ENCODE results near the gene ATP9B. TPM values are rescaled to one million over a fixed set of nuclear protein-coding genes. Genes with fewer than 3 reads are reported as not detected.

The ATP9B gene
- total RNA-seq, 2 donors from 2014 or later: 22.5 to 72.9 TPM

DNA sequence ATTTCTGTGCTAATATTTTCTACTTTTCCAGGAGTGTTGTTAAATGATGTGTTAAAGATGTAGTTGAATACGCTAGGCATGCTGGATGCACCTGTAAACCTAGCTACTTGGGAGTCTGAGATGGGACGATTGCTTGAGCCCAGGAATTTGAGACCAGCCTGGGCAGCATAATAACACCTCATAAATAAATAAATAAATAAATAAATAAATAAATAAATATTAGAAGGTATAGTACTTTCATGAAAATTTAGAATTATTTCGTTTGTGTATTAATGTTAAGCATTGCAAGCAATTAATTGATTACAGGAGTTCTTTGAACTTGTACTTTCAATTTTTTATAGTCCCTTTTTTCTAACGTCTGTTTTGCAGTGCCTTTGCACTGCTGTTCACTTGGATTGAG, 137.2 kb downstream of the ATP9B start:
- TF ChIP-seq, protein P1, sequence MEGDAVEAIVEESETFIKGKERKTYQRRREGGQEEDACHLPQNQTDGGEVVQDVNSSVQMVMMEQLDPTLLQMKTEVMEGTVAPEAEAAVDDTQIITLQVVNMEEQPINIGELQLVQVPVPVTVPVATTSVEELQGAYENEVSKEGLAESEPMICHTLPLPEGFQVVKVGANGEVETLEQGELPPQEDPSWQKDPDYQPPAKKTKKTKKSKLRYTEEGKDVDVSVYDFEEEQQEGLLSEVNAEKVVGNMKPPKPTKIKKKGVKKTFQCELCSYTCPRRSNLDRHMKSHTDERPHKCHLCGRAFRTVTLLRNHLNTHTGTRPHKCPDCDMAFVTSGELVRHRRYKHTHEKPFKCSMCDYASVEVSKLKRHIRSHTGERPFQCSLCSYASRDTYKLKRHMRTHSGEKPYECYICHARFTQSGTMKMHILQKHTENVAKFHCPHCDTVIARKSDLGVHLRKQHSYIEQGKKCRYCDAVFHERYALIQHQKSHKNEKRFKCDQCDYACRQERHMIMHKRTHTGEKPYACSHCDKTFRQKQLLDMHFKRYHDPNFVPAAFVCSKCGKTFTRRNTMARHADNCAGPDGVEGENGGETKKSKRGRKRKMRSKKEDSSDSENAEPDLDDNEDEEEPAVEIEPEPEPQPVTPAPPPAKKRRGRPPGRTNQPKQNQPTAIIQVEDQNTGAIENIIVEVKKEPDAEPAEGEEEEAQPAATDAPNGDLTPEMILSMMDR (IDR thresholded peaks at IDR 0.05): no peak
- no peak overlapping the region for H3K4me3 ChIP-seq
- no peaks in the 10 kb centered on the region for H3K4me1 ChIP-seq (ENCODE audit: control insufficient read depth in 1 of 2, low read depth in 2 of 2)
- H3K27me3 ChIP-seq (replicated peaks; ENCODE audit: insufficient read depth): no peaks in the 10 kb centered on the region
- DNase-seq (ENCODE audit: low spot score): no peak
- no peak overlapping the region for H3K27ac ChIP-seq
- peaks cover 8% of the 10 kb centered on the region for H3K36me3 ChIP-seq
- no peaks in the 10 kb centered on the region for H3K9me3 ChIP-seq
- no peak for ATAC-seq (ENCODE audit: insufficient number of reproducible peaks, low FRiP score, low read depth)

DNA sequence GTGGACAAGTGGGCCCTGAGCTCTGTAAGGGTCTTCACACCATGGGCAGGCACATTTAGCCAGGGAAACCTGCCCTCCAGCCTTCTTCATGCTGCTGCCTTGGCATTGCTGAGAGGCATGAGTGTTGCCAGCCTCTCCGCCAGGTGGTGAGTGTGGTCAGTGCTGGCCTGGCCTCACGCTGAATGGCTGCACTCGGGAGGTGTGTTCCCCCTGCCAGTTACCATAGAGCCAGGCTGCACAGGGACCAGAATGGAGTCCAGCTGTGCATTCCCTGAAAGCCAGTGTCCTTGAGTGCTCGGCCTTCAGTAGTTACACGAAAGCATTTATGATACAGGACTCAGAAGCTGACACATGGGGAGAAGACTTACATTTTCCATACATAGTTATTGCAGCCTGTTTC, 139.7 kb downstream of the ATP9B start:
- Histone ChIP-seq H3K4me1 (ENCODE audit: control insufficient read depth in 1 of 2, low read depth in 2 of 2) (no peaks in the 10 kb centered on the region), H3K27me3 (replicated peaks; ENCODE audit: insufficient read depth) (no peaks in the 10 kb centered on the region), H3K9me3 (no peaks in the 10 kb centered on the region), H3K4me3 (no peak overlapping the region), H3K27ac (no peak overlapping the region), H3K36me3 (peaks cover 8% of the 10 kb centered on the region)
- ATAC-seq (ENCODE audit: insufficient number of reproducible peaks, low FRiP score, low read depth): no peak
- TF ChIP-seq, protein P1 (IDR thresholded peaks at IDR 0.05): no peak
- DNase-seq (ENCODE audit: low spot score): no peak

DNA sequence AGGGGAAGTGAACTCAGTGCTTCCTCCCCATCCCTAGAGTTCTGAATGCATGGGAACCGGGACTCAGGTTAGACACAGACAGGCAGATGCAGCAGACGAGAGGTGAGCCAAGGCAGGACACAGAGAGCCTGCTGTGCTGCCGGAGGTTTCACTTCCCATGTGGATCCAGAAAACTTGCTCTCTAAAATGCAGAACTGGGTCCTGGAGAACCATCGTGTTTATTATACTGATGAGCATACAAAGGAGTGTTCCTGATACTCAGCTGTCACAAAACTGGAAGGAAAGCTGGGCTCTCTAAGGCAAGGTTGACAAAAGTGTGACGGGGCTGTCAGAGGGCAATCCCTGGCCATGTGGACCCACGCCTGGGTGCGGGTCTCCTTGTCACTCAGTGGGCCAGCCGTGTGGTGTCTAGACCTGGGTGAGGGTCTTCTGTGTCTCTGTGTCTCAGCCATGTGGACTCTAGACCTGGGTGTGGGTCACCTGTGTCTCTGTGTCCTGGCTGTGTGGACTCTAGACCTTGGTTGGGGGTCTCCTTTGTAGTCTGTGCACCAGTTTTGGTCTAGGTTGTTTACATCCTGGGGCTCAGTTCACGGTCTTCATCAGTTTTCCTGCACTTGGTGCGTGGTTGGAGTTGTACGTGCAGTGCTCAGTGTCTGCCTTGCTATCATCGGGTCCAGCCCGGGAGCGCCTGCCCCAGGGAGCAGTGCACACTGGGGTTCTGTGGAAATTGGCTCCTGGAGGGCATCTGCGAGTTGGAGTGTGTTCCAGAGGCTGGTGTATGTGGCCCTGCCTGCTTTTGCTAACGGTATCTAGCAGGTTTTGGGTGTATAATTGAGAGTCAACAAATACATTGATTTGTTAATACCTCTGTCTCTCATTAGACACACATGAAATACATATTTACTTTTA, 141.1 kb downstream of the ATP9B start:
- TF ChIP-seq, protein P1 (IDR thresholded peaks at IDR 0.05): no peak
- peaks cover 8% of the 10 kb centered on the region for H3K36me3 ChIP-seq
- no peaks in the 10 kb centered on the region for H3K4me1 ChIP-seq (ENCODE audit: control insufficient read depth in 1 of 2, low read depth in 2 of 2)
- H3K4me3 ChIP-seq: no peak overlapping the region
- no peak for DNase-seq (ENCODE audit: low spot score)
- H3K27ac ChIP-seq: no peak overlapping the region
- H3K9me3 ChIP-seq: no peaks in the 10 kb centered on the region
- ATAC-seq (ENCODE audit: insufficient number of reproducible peaks, low FRiP score, low read depth): no peak
- no peaks in the 10 kb centered on the region for H3K27me3 ChIP-seq (replicated peaks; ENCODE audit: insufficient read depth)

DNA sequence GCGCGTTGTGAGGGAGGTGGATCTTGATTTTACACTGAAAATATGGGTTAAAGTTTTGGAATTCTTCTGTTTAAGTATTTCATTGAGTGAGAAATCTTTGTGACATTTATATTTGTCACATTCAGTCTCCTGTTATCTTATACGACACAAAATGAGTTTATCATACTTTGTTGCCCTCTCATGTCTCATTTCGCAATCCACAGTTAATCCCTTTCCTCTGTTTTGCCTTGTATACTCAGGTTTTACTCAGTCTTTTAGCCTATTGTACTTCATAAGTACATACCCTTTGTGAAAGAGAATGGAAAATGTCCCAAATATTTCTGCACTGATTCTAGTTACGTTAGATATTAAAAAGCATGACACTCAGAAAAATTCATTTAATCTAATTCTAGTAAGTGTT, 142.7 kb downstream of the ATP9B start:
- no peaks in the 10 kb centered on the region for H3K27me3 ChIP-seq (replicated peaks; ENCODE audit: insufficient read depth)
- no peak overlapping the region for H3K4me3 ChIP-seq
- TF ChIP-seq, protein P1 (IDR thresholded peaks at IDR 0.05): no peak
- peaks cover 6% of the 10 kb centered on the region for H3K36me3 ChIP-seq
- no peaks in the 10 kb centered on the region for H3K4me1 ChIP-seq (ENCODE audit: control insufficient read depth in 1 of 2, low read depth in 2 of 2)
- DNase-seq (ENCODE audit: low spot score): no peak
- H3K9me3 ChIP-seq: no peaks in the 10 kb centered on the region
- ATAC-seq (ENCODE audit: insufficient number of reproducible peaks, low FRiP score, low read depth): no peak
- no peak overlapping the region for H3K27ac ChIP-seq

DNA sequence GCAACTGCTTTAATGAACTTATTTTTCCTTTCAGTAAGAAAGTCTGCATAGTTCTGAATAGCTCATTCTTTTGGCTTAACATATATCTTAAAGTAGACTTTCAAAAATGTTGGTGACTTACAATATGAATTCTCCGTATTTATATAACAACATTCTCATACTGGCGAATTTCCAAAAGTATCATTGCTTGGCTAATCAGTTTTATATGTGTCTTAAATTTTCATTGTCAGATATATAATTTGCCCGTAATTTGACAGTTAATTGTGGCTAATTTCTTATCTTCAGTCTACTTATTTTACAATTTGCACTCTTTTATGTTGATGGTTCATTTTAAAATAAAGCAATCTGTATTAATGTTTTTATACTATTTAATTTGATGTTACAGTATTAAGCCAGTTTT, 144.9 kb downstream of the ATP9B start:
- TF ChIP-seq, protein P1 (IDR thresholded peaks at IDR 0.05): no peak
- Histone ChIP-seq H3K36me3 (no peaks in the 10 kb centered on the region), H3K27me3 (replicated peaks; ENCODE audit: insufficient read depth) (no peaks in the 10 kb centered on the region), H3K9me3 (no peaks in the 10 kb centered on the region), H3K4me1 (ENCODE audit: control insufficient read depth in 1 of 2, low read depth in 2 of 2) (no peaks in the 10 kb centered on the region), H3K27ac (no peak overlapping the region), H3K4me3 (no peak overlapping the region)
- DNase-seq (ENCODE audit: low spot score) (no peak), ATAC-seq (ENCODE audit: insufficient number of reproducible peaks, low FRiP score, low read depth) (no peak)

Measured in thoracic aorta (tissue), 2 donors.